ENCODE results near the gene PIKFYVE. TPM values are rescaled to one million over a fixed set of nuclear protein-coding genes. Genes with fewer than 3 reads are reported as not detected.
"Not testable (repeated sequence)": the region's sequence is repeated elsewhere in the genome, so short reads cannot be mapped to it uniquely, and the experiment has no call there.

The PIKFYVE gene
- total and polyA plus RNA-seq, 2 donors = 13.0 to 25.7 TPM

DNA sequence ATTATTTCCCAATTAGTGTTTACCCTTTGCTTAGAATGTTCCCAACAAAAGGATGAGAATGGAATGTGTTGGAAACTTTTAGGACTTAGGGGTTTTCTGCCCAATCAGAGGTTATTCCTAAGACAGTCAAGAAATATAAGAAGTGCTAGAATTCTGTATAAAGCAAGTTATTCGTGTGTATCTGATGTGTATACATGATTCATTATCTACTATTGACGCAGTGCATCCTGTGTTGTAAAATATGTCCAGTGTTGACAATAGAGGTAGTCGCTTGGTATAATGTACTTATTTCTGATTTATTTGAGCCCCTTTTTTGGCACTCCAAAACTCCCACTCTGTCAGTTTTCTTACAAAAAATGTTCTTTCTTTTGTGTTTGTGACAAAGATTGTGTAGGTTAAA is 881 bp downstream of the PIKFYVE start:
- no peaks in the 10 kb centered on the region for H3K27me3 ChIP-seq (ENCODE audit: control insufficient read depth in 2 of 2, insufficient read depth in 1 of 2, low read length in 1 of 2)
- H3K27ac ChIP-seq (ENCODE audit: low read depth in 1 of 2, low read length in 1 of 2) = peak overlapping the region in 1 of 2 donors; percentile 94
- no peak for DNase-seq (ENCODE audit: low read depth in 6 of 9, low spot score in 9 of 9)
- H3K9me3 ChIP-seq (ENCODE audit: control insufficient read depth in 2 of 2, insufficient read depth in 1 of 2, low read length in 1 of 2) = no peaks in the 10 kb centered on the region
- peaks cover 0 to 9% of the 10 kb centered on the region in 2 donors for H3K36me3 ChIP-seq (ENCODE audit: control insufficient read depth in 2 of 2, insufficient read depth in 2 of 2, low read length in 1 of 2)
- peaks cover 17 to 19% of the 10 kb centered on the region in 2 donors for H3K4me1 ChIP-seq (ENCODE audit: control insufficient read depth in 2 of 2, insufficient read depth in 2 of 2, low read length in 2 of 2)
- WGBS = 3% methylated on average over 3 of the region's 3 CpGs
- H3K4me3 ChIP-seq (ENCODE audit: low read length in 2 of 2) = peak overlapping the region; percentile 76 to 88

DNA sequence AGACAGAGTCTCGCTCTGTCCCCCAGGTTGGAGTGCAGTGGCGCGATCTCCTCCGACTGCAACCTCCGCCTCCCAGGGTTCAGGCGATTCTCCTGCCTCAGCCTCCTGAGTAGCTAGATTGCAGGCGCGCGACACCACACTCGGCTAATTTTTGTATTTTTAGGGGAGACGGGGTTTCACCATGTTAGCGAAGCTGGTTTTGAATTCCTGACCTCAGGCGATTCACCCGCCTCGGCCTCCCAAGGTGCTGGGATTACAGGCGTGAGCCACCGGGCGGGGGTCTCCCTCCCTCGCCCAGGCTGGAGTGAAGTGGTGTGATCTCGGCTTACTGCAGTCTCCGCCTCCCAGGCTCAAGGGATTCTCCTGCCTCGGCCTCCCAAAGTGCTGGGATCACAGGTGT is 1.5 kb downstream of the PIKFYVE start:
- Histone ChIP-seq H3K36me3 (ENCODE audit: control insufficient read depth in 2 of 2, insufficient read depth in 2 of 2, low read length in 1 of 2) (peaks cover 0 to 12% of the 10 kb centered on the region in 2 donors), H3K4me1 (ENCODE audit: control insufficient read depth in 2 of 2, insufficient read depth in 2 of 2, low read length in 2 of 2) (peaks cover 17 to 19% of the 10 kb centered on the region in 2 donors), H3K4me3 (ENCODE audit: low read length in 2 of 2) (peak overlapping the region; percentile 76 to 88)
- not testable (repeated sequence) for H3K9me3 ChIP-seq (ENCODE audit: control insufficient read depth in 2 of 2, insufficient read depth in 1 of 2, low read length in 1 of 2); DNase-seq (ENCODE audit: low read depth in 6 of 9, low spot score in 9 of 9); H3K27me3 ChIP-seq (ENCODE audit: control insufficient read depth in 2 of 2, insufficient read depth in 1 of 2, low read length in 1 of 2); H3K27ac ChIP-seq (ENCODE audit: low read depth in 1 of 2, low read length in 1 of 2)
- 86% methylated on average over 22 of the region's 22 CpGs for WGBS

DNA sequence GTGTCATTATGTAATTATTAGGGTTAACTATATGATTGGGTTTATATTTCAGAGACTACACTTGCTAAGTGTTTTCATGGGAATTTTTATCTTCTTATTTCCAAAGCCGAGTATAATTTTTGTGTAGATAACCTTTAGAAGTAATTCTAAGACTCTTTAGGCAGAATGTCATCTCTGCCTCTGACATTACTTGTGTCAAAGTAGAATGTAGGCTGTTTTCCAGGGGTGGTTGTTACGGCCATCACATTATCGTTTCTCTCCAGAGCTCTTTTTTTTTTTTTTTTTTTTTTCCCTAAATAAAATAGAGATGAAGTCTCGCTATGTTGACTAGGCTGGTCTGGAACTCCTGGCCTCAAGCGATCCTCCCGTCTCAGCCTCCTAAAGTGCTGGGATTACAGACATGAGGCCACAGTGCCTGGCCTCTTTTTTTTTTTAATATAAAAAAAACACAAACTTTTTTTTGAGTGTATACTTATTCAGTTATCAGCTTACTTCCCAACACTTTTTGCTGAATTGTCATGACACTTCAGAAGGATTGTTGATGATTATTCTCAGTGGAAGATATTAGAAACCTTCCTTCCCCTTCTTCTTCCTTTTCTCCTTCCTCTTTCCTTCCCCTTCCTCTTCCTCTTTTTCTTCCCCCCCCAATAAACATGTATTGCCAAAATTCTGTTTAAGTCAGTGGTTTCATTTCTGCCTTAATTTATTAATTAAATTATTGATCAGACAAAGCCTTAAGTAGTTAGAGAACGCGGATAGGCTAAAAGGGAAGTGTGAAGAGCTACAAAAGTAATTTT is 2.3 kb downstream of the PIKFYVE start:
- H3K27ac ChIP-seq (ENCODE audit: low read depth in 1 of 2, low read length in 1 of 2) = no peak overlapping the region
- 91% methylated on average over 8 of the region's 8 CpGs for WGBS
- H3K27me3 ChIP-seq (ENCODE audit: control insufficient read depth in 2 of 2, insufficient read depth in 1 of 2, low read length in 1 of 2) = no peaks in the 10 kb centered on the region
- H3K36me3 ChIP-seq (ENCODE audit: control insufficient read depth in 2 of 2, insufficient read depth in 2 of 2, low read length in 1 of 2) = peaks cover 2 to 17% of the 10 kb centered on the region in 2 donors
- DNase-seq (ENCODE audit: low read depth in 6 of 9, low spot score in 9 of 9) = no peak
- H3K9me3 ChIP-seq (ENCODE audit: control insufficient read depth in 2 of 2, insufficient read depth in 1 of 2, low read length in 1 of 2) = no peaks in the 10 kb centered on the region
- H3K4me3 ChIP-seq (ENCODE audit: low read length in 2 of 2) = no peak overlapping the region
- H3K4me1 ChIP-seq (ENCODE audit: control insufficient read depth in 2 of 2, insufficient read depth in 2 of 2, low read length in 2 of 2) = peaks cover 17 to 19% of the 10 kb centered on the region in 2 donors

GRCh38 chr2:208269091-208269490 is 3.0 kb downstream of the PIKFYVE start:
- Histone ChIP-seq H3K4me3 (ENCODE audit: low read length in 2 of 2) (no peak overlapping the region), H3K9me3 (ENCODE audit: control insufficient read depth in 2 of 2, insufficient read depth in 1 of 2, low read length in 1 of 2) (no peaks in the 10 kb centered on the region), H3K36me3 (ENCODE audit: control insufficient read depth in 2 of 2, insufficient read depth in 2 of 2, low read length in 1 of 2) (peaks cover 7 to 25% of the 10 kb centered on the region in 2 donors), H3K4me1 (ENCODE audit: control insufficient read depth in 2 of 2, insufficient read depth in 2 of 2, low read length in 2 of 2) (peaks cover 17 to 19% of the 10 kb centered on the region in 2 donors), H3K27me3 (ENCODE audit: control insufficient read depth in 2 of 2, insufficient read depth in 1 of 2, low read length in 1 of 2) (no peaks in the 10 kb centered on the region), H3K27ac (ENCODE audit: low read depth in 1 of 2, low read length in 1 of 2) (no peak overlapping the region)
- no peak for DNase-seq (ENCODE audit: low read depth in 6 of 9, low spot score in 9 of 9)
- WGBS = over 99% methylated on average over 2 of the region's 2 CpGs

DNA sequence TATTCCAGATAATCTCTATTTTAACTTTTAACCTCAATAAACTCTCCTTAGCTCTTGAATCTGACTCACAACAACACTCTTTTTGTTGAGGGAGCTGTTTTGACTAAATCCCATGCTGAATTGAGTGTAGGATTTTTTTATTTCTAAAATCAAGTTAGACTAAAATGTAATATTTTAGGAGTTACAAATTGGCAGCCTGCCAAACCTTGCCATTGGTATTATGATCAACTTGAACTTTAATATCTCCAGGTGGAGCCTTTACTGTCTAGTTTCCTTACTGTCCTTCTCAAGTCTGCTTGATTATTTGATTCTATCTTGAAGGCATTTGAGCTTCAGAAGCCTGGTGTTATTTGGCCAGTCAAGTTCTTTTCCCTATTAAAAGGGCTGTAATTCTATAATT is 8.7 kb downstream of the PIKFYVE start:
- no peak for DNase-seq (ENCODE audit: low read depth in 6 of 9, low spot score in 9 of 9)
- Histone ChIP-seq H3K27me3 (ENCODE audit: control insufficient read depth in 2 of 2, insufficient read depth in 1 of 2, low read length in 1 of 2) (no peaks in the 10 kb centered on the region), H3K4me3 (ENCODE audit: low read length in 2 of 2) (no peak overlapping the region), H3K36me3 (ENCODE audit: control insufficient read depth in 2 of 2, insufficient read depth in 2 of 2, low read length in 1 of 2) (peaks cover 22 to 76% of the 10 kb centered on the region in 2 donors), H3K27ac (ENCODE audit: low read depth in 1 of 2, low read length in 1 of 2) (peak overlapping the region in 1 of 2 donors; percentile 57), H3K4me1 (ENCODE audit: control insufficient read depth in 2 of 2, insufficient read depth in 2 of 2, low read length in 2 of 2) (peaks cover 0 to 4% of the 10 kb centered on the region in 2 donors), H3K9me3 (ENCODE audit: control insufficient read depth in 2 of 2, insufficient read depth in 1 of 2, low read length in 1 of 2) (no peaks in the 10 kb centered on the region)

GRCh38 chr2:208278549-208278948 is 12.5 kb downstream of the PIKFYVE start:
- peaks cover 0 to 4% of the 10 kb centered on the region in 2 donors for H3K4me1 ChIP-seq (ENCODE audit: control insufficient read depth in 2 of 2, insufficient read depth in 2 of 2, low read length in 2 of 2)
- H3K36me3 ChIP-seq (ENCODE audit: control insufficient read depth in 2 of 2, insufficient read depth in 2 of 2, low read length in 1 of 2) = peaks cover 41 to 96% of the 10 kb centered on the region in 2 donors
- DNase-seq (ENCODE audit: low read depth in 6 of 9, low spot score in 9 of 9) = no peak
- no peaks in the 10 kb centered on the region for H3K27me3 ChIP-seq (ENCODE audit: control insufficient read depth in 2 of 2, insufficient read depth in 1 of 2, low read length in 1 of 2)
- H3K4me3 ChIP-seq (ENCODE audit: low read length in 2 of 2) = no peak overlapping the region
- no peak overlapping the region for H3K27ac ChIP-seq (ENCODE audit: low read depth in 1 of 2, low read length in 1 of 2)
- no peaks in the 10 kb centered on the region for H3K9me3 ChIP-seq (ENCODE audit: control insufficient read depth in 2 of 2, insufficient read depth in 1 of 2, low read length in 1 of 2)
- WGBS = over 99% methylated on average over 2 of the region's 2 CpGs

DNA sequence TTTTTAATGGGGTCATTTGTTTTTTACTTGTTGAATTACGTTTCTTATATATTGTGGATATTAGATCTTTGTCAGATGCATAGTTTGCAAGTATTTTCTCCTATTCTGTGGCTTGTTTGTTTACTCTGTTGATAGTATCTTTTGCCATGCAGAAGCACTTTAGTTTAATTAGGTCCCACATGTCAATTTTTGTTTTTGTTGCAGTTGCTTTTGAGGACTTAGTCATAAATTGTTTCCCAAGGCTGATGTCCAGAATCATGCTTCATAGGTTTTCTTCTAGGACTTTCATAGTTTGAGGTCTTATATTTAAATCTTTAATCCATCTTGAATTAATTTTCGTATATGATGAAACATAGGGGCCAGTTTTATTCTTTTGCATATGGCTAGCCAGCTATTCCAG is 13.2 kb downstream of the PIKFYVE start:
- H3K4me3 ChIP-seq (ENCODE audit: low read length in 2 of 2) = no peak overlapping the region
- no peak for DNase-seq (ENCODE audit: low read depth in 6 of 9, low spot score in 9 of 9)
- peaks cover 0 to 3% of the 10 kb centered on the region in 2 donors for H3K4me1 ChIP-seq (ENCODE audit: control insufficient read depth in 2 of 2, insufficient read depth in 2 of 2, low read length in 2 of 2)
- no peaks in the 10 kb centered on the region for H3K27me3 ChIP-seq (ENCODE audit: control insufficient read depth in 2 of 2, insufficient read depth in 1 of 2, low read length in 1 of 2)
- 95% methylated on average over 2 of the region's 2 CpGs for WGBS
- no peak overlapping the region for H3K27ac ChIP-seq (ENCODE audit: low read depth in 1 of 2, low read length in 1 of 2)
- peaks cover 39 to 95% of the 10 kb centered on the region in 2 donors for H3K36me3 ChIP-seq (ENCODE audit: control insufficient read depth in 2 of 2, insufficient read depth in 2 of 2, low read length in 1 of 2)
- H3K9me3 ChIP-seq (ENCODE audit: control insufficient read depth in 2 of 2, insufficient read depth in 1 of 2, low read length in 1 of 2) = no peaks in the 10 kb centered on the region

DNA sequence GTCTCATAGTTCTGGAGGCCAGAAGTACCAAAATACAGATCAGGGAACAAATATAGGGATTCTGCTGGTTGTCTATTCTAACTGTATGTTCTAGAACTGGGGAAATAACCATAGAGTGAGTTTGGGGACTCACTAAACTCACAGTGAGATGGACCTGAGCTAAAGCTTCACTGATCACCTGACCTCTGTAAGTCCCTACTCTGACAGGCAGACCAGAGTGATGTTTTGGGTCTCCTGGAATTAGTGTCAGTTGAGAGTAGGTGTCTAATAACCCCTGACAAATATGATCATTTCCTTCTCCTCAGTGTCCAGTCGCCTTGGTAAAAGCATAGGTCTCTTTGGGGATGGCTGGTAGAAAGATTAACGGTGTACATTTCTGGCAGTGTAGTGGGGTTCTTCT is 14.2 kb downstream of the PIKFYVE start:
- no peak overlapping the region for H3K4me3 ChIP-seq (ENCODE audit: low read length in 2 of 2)
- H3K4me1 ChIP-seq (ENCODE audit: control insufficient read depth in 2 of 2, insufficient read depth in 2 of 2, low read length in 2 of 2) = no peaks in the 10 kb centered on the region
- DNase-seq (ENCODE audit: low read depth in 6 of 9, low spot score in 9 of 9) = no peak
- WGBS = 96% methylated on average over 2 of the region's 2 CpGs
- H3K27me3 ChIP-seq (ENCODE audit: control insufficient read depth in 2 of 2, insufficient read depth in 1 of 2, low read length in 1 of 2) = no peaks in the 10 kb centered on the region
- H3K36me3 ChIP-seq (ENCODE audit: control insufficient read depth in 2 of 2, insufficient read depth in 2 of 2, low read length in 1 of 2) = peaks cover 35 to 93% of the 10 kb centered on the region in 2 donors
- no peaks in the 10 kb centered on the region for H3K9me3 ChIP-seq (ENCODE audit: control insufficient read depth in 2 of 2, insufficient read depth in 1 of 2, low read length in 1 of 2)
- H3K27ac ChIP-seq (ENCODE audit: low read depth in 1 of 2, low read length in 1 of 2) = no peak overlapping the region

DNA sequence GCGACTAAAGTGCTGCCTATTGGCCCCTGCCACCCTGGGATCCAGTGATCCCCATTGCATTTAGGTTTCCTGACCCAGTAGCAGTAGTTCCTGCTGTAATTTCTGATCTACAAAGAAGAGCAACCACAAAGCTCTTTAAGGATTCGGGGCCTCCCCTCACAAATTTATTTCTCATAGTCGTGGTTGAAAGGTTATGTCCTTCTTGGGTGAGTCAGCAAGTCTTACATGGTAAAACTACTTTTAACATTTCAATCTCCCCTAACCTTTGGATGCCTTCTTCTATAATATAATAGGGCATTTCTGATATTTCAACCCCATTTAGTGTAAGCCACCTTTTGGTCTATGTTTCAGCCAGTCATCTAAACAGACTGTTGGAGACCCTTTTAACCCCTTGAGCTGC is 14.9 kb downstream of the PIKFYVE start:
- DNase-seq (ENCODE audit: low read depth in 6 of 9, low spot score in 9 of 9) = no peak
- WGBS = 34% methylated on average over 3 of the region's 3 CpGs
- no peaks in the 10 kb centered on the region for H3K4me1 ChIP-seq (ENCODE audit: control insufficient read depth in 2 of 2, insufficient read depth in 2 of 2, low read length in 2 of 2)
- H3K27me3 ChIP-seq (ENCODE audit: control insufficient read depth in 2 of 2, insufficient read depth in 1 of 2, low read length in 1 of 2) = no peaks in the 10 kb centered on the region
- H3K4me3 ChIP-seq (ENCODE audit: low read length in 2 of 2) = no peak overlapping the region
- peaks cover 34 to 94% of the 10 kb centered on the region in 2 donors for H3K36me3 ChIP-seq (ENCODE audit: control insufficient read depth in 2 of 2, insufficient read depth in 2 of 2, low read length in 1 of 2)
- H3K9me3 ChIP-seq (ENCODE audit: control insufficient read depth in 2 of 2, insufficient read depth in 1 of 2, low read length in 1 of 2) = no peaks in the 10 kb centered on the region
- no peak overlapping the region for H3K27ac ChIP-seq (ENCODE audit: low read depth in 1 of 2, low read length in 1 of 2)

Measured in thymus (tissue), 11 donors.